NCI-H2107 (cell line): Measurements from ENCODE around the gene SEMA3C.

Experiments
- DNase-seq: peaks from one replicate; lab custom pipeline; 2025; lab: John Stamatoyannopoulos, UW

The SEMA3C gene

GRCh38 chr7:80823057-80823456 is 95.8 kb downstream of the SEMA3C start:
- no peak for DNase-seq

GRCh38 chr7:80821771-80822319 is 97.0 kb downstream of the SEMA3C start:
- no peak for DNase-seq

GRCh38 chr7:80819503-80819902 is 99.3 kb downstream of the SEMA3C start:
- no peak for DNase-seq

- DNase-seq = no peak
Measured at GRCh38 chr7:80818181-80818580, 100.7 kb downstream of the SEMA3C start.

GRCh38 chr7:80816806-80817205 is 102.0 kb downstream of the SEMA3C start:
- DNase-seq = no peak

- DNase-seq = no peak
Measured at GRCh38 chr7:80815733-80816132, 103.1 kb downstream of the SEMA3C start.

GRCh38 chr7:80809545-80809944 is 109.3 kb downstream of the SEMA3C start:
- DNase-seq = no peak

- DNase-seq = no peak
Measured at GRCh38 chr7:80807166-80807900, 111.5 kb downstream of the SEMA3C start.

GRCh38 chr7:80806663-80807062 is 112.2 kb downstream of the SEMA3C start:
- no peak for DNase-seq

GRCh38 chr7:80804589-80804988 is 114.3 kb downstream of the SEMA3C start:
- DNase-seq = no peak

GRCh38 chr7:80802527-80802926 is 116.3 kb downstream of the SEMA3C start:
- no peak for DNase-seq

GRCh38 chr7:80794631-80795573 is 123.9 kb downstream of the SEMA3C start:
- no peak for DNase-seq

- DNase-seq = no peak
Measured at GRCh38 chr7:80791509-80791929, 127.3 kb downstream of the SEMA3C start.

GRCh38 chr7:80790877-80791276 is 128.0 kb downstream of the SEMA3C start:
- DNase-seq = no peak

- no peak for DNase-seq
Measured at GRCh38 chr7:80787721-80788120, 131.1 kb downstream of the SEMA3C start.

GRCh38 chr7:80785961-80786536 is 132.8 kb downstream of the SEMA3C start:
- DNase-seq = no peak

GRCh38 chr7:80785276-80785675 is 133.6 kb downstream of the SEMA3C start:
- no peak for DNase-seq

- no peak for DNase-seq
Measured at GRCh38 chr7:80783678-80784327, 135.0 kb downstream of the SEMA3C start.

- no peak for DNase-seq
Measured at GRCh38 chr7:80783186-80783677, 135.6 kb downstream of the SEMA3C start.

- DNase-seq = no peak
Measured at GRCh38 chr7:80781561-80781979, 137.3 kb downstream of the SEMA3C start.

GRCh38 chr7:80781146-80781545 is 137.7 kb downstream of the SEMA3C start:
- DNase-seq = no peak

GRCh38 chr7:80779456-80779855 is 139.4 kb downstream of the SEMA3C start:
- no peak for DNase-seq
